HG02642 (cell line): Measurements from ENCODE around the gene SCRN1.
"Not testable (repeated sequence)": the region's sequence is repeated elsewhere in the genome, so short reads cannot be mapped to it uniquely, and the experiment has no call there.

Source experiments
- ATAC-seq: cut with Tn5 transposase; IDR thresholded peaks from one replicate; pipeline ENCODE4 v1.9.1; 2021; ENCODE audit warnings: mild to moderate bottlenecking; ENCODE audit not compliant: unreplicated experiment, poor library complexity

Gene SCRN1

DNA sequence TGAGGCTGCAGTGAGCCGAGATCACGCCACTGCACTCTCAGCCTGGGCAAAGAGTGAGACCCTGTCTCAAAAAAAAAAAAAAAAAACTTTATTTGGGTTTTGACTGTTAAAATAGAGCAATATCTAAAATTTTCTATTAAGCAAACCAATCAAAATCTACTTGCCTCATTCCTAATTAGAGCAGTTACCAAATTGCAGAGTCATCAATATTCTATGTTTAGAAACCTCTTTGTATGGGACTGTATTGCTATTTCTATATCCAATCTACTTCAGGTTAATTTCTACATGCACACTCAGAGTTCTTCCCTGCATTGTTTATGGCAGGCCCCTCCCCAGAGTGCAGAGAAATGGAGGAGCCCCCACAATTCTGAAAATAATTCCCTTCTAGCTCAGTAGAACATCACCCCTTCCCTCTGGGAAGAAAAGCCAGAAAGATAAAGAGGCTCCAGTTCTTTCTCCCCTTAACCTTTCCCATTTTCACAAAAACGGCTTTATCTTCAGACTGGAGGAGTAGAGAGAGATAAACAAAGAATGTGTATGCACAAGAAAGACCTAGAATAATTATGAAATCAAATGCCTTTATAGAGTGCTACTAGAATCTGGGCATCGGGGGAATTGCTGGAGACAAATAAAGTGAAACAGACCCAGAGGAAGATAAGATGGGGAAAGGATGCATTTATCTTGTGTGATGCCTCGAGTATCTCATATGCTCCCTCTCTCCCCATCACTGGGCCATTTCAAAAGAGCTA is 17.9 kb downstream of the SCRN1 start:
- no peak for ATAC-seq

DNA sequence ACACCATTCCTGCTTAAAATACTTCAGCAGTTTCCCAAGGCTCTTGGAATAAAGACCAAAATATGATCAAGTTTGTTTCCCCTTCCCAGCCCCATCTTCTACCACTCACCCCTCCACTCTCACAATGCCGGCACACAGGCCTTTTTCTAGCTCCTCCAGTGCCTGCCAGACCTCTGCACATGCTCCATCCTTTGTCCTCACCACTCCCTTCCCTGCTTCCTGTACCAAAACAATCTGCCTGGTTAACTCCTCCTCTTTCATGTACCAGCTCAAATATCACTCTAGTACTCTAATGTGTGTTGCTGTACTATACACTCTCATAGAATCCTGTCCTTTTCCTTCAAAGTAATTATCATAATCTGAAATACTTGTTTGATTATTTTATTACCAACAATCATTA is 19.4 kb downstream of the SCRN1 start:
- ATAC-seq = no peak

DNA sequence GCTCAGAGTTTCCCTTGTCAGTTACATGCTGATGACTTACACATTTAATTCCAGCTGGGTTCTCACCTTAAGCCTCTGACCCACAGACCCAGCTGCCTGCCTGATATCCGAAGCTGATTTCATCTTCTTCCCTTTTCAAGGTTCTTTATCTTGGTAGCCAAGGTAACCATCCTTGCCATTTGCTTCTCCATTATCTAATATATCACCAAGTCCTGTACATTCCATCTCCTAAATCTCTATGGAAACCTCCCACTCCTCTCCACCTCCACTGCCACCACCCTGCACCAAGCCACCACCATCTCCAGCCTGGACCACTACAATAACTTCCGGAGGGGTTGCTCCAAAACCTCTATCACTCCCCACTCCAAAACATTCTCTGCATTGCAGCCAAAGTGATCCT is 19.9 kb downstream of the SCRN1 start:
- no peak for ATAC-seq

DNA sequence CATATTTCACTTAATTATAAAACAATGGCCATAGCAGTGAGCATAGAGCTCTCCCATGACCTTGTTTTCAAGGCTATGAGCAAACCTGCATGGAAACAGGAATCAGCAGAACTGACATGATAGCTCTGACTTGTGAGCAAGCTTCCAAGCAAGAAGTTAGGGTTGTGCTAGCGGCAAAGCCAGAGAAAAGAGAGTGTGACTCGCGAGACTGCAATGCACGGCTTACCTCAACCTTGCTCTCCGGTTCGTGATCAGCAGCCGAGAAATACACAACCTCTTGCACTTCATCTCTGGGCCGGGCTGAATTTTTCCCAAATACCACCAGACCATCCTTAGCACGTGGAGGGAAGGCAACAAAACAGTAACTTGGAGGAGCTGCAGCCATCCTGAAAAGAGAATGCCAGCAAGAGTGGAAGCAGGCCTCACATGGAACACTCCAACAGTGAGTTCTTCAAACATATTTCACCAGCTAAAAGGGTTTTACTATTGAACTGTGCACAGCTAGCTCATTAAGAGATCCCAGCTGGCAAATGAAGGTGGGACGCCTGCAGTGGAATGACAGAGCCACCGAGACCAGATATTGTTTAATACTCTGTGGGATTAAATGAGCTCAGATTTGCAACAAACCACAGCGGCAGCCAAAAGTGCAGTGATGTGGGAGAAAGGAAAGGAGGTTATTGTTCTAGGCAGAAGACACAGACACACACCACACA is 20.8 kb downstream of the SCRN1 start:
- ATAC-seq = no peak

DNA sequence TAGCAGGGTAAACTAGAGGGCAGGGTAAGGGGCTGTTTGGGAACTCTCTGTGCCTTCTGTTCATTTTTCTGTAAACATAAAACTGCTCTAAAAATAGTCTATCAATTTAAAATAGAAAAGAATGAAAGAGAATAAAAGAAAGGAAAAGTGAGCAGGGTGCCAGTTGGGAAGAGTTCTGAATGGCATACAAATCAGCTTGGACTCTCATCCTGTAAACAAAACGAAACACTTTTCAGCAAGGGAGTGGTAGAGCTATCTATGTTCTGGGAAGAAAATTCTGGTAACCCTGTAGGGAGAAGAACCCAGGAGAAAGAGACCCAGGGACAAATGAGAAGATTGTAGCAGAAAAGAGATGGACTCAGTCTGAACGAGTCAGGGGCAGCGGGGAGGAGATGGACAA is 24.6 kb downstream of the SCRN1 start:
- ATAC-seq = no peak

DNA sequence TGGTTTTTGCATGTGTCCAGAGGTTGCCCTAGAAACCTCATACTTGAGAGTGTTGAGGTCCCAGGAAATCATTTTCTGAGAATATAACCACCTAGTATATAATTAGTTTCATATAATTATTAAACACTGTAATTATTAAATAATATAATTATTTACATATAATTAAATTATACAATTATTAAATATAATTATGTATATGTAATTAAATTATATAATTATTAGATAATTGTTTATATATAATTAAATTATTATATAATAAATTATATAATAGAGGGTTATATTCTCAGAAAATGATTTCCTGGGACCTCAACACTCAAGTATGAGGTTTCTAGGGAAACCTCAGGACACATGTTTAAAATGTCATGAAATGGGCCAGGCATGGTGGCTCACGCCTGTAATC is 27.6 kb downstream of the SCRN1 start:
- ATAC-seq = no peak

DNA sequence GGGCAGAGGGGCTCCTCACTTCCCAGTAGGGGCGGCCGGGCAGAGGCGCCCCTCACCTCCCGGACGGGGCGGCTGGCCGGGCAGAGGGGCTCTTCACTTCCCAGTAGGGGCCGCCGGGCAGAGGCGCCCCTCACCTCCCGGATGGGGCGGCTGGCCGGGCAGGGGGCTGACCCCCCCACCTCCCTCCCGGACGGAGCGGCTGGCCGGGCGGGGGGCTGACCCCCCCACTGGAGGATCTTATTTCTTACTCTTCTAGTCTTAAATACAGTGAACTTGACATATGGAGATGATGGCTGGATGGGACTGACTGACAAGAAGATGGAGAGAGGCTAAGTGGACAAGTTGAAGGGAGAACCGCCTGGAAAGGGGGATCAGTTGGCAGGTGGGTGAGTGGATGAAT is 28.0 kb downstream of the SCRN1 start:
- ATAC-seq = not testable (repeated sequence)

DNA sequence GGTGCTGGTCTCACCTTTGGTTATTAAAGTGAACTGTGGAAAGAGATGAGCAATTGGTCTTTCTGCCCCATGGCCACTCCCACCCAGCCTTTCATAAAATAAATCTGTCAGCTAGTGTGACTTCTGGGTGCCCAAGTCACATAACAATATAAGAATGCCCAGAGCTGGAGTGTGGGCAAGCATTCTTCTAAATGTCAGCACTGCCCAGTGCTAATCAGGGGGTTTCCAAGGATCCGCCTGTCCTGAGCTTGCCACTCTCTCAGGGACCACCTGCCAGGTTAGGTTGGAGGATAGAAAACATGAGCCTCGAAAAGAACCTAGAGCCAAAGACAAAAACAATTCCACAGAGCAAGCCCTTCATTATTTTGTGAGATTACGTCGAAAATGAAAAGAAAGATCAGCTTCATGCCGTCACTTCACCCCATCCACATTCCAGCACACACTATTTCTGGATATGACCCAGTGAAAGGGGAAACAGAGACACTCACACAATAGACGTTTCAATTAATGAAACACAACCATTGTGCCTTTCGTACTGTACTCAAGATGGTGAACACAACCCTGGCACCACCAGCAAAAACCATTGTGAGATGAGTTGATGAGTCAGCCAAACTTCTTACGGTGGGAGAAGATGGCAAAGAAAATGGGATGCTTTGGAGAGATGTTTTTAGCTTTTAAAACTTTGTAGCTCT is 30.8 kb downstream of the SCRN1 start:
- ATAC-seq = no peak

DNA sequence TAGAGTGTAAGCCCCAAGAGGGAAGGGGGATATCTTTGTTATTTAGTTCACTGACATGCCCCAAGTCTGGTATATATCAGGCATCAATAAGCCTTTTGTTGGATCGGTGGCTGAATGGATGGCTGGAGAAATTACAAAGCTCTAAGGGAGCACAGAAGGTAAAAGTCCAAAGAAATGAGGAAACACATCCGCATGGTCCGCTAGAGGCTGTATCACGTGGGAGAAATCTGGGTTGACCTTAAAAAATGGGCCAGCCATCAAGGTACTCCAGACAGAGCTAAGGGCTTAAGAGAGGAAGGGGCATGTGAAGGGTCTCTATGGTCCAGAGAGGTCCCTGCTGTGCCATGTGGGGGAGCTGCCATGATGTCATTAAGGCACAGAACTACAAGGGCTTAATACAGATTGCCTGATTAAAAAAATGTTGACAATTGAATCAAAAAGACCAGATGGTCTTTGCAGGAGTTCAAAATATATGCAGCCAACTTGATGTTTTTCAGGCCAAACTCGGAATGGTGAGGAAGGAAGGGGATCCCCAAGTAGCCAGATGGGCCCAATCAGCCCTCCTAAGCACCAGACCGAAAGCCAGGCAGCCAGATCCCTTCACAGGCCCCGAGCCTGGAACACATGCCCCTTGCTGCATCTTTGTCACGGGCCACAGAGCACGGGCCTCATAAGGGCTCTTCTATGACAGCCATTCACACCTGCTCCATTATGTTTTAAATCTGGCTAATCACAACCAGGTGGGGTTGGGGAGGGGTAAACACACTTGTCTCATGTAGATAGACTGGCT is 31.9 kb downstream of the SCRN1 start:
- no peak for ATAC-seq

DNA sequence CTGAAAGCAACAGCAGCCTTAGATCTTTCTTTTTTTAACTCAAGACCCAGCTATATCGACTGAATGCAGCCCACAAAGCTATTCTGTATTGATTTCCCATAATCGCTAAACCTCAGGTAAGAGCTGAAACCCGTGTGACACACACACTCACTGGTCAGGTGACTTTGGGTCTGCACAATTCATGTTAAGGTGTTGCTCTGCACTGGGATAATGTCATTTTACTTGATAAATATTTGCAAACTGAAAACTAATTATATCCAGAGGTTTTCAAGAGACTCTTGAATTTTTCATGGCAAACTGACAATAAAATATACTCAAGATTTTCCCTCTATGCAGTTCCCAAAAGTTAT is 33.1 kb downstream of the SCRN1 start:
- peak; percentile 17 for ATAC-seq

DNA sequence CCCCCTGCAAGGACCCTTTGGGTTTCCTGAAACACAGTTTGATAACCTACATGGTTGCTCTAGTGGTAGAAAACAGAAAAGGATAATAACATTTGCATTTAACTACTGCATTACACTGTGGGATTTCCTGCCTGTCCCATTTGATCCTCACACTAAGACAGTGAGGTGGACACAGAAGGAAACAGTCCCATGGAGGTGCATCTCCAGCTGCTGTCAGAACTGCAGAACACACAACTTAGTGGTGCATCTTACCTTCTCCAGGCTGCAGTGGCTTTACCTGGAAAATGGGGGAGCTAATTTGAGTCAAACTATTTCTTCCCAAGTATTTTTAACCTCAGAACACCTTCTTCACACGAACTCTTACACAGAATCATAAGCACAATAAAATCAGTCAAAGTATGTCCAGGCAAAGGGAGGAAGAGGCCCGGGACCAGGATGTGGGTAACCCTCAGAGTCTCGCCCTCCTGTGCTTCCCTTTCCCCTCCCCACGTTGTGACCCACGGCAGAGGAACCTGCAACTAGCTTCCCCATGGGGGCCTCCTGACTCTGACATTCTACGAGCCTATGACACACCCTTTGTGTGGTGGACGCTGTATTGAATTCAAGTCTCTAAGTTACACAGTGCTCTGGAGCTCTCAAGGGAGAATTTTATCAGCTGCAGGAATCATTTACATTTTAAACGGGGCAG is 33.7 kb downstream of the SCRN1 start:
- peak; percentile 74 for ATAC-seq

DNA sequence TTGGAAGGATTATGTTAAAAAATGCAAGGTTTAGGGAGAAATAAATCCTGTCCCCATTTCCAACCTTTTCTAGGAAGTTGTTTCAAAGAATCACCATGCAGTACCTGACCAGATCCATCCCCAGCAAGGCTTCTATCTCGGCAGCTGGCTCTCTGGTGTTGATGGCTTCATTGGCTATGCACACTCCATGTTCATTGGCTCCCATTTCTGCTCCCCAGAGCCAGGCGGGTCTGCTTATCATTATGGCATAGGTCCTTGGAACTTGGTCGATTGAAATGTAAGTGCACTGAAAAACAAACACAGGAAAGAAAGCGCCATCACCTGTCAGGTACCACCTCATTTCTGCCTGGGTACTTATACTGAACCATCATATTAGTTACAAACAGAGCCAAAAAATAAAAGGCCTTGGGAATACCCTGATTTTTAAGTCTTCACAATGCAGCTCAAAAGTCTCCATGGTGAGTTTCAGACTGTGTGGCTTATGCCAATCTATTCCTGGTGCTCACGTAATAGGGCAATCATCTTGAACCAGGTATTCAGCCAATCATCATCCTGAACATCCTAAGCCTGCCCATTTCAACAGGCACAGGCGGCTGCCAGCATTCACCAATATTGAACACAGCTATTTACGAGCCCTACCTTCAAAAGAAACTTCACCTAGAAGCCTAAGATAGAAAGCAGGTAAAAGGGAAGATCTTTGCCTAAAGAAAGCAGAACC is 34.4 kb downstream of the SCRN1 start:
- no peak for ATAC-seq

DNA sequence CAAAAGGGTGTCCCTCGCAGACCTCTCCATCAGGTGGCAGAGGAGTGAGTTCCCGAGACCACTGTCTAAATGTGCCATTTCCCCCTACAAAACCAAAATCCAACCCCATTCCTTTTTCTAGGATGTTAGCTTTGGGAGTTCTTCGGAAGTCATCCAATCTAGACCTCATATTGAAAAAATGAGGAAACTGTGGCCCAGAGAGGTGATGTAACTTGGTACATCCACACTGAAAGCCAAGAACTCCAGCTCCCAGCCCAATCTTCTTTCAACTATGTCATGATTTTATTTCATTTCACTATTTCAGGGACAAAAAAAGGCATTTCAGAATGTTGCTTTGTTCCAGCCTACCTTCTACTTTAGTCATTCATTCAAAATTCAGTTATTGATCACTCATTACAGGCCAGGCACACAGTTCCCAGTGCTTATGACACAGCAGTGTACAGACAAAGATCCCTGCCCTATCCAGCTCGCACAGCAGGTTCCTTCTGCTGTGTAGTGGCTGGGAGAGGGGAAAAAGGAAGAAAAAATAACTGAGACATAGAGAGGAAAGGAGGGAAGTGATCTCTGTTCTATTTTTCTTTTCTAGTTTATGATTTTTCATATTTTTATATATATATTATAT is 35.8 kb downstream of the SCRN1 start:
- no peak for ATAC-seq

DNA sequence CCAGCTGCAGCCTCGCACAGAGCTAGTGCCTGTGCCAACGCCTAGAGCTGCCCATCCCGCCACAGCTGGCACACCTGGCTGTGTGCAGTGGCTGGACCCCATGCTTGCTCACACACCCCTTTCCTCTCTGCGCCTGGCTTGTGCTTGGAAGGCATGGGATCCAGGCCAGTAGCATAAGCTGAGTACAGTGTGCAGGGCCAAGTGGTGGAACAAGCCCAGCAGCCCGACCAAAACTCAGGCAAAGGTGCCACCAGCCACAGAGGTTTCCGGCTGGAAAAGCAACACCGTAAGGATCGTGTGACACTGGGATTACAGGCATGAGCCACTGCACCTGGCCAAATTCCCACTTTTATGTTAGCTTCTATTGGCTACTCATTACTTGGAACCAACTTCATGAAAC is 38.4 kb downstream of the SCRN1 start:
- ATAC-seq = no peak

DNA sequence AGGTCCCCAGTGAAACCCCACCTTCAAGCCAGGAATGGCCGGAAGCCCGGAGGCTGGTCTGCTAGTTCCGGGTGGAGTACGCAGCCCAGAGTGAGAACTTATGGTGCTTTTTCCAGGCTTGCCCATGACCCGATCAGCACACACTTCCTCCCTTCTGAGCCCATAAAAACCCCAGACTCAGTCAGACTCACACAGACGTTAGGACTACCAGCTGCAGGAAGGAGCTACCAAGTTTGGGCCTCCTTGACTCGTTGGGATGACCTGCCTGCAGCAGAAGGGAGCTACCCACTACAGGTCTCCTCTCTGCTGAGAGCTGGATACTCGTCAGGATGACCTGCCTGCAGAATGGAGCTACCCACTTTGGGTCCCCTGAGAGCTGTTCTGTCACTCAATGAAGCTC is 39.1 kb downstream of the SCRN1 start:
- no peak for ATAC-seq

DNA sequence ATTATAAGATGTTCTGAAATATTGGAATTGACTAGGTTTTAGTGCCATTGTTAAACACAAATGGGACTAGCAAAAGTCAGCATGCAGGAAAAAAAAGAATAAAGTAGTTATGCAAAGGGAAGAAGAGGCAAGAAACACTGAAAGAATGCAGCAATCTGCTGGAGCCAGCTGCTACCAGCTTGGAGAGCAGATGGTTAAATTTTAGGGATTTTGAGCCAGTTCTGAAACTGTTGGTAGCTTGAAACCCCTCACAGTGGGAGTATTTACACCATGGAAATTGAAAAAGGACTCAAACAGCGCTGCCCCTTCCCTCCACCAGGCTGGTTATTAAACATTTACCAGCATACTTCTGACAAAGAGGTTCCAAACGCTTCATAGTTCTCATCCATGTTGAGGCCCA is 41.0 kb downstream of the SCRN1 start:
- no peak for ATAC-seq

DNA sequence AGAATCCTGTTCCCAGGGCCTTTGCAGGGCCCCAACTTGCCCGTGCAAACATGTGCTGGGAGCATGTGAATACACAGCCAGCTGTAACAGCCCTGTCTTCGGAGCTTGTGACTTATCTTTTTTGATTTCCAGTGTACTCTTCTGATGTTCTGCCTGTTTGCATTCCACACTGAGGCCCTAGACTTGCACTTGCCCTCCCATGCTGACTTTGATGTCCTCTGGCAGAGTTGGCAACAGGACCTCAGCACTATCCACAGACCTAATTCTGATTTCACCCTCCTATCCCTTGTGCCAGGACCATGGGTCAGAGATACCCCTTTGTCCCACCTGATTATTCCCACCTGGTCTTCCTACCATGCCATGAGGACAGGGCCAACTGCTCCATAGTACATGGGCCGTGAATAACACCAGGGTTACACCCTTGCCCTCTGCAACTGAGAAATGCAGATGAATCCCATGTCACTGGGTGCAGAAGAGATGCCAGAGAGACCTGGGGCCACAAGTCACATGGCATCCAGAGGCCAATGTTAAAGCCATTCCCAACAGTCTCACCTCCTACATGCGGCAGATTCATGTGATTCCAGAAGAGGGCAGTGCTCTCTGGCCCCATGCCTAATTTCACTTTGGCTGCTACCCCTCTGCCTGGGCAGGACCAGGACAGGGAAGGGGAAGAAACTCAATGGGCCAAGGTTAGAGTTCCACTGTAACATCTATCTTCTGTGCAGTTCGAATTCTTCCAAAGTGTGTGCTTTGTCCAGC is 43.0 kb downstream of the SCRN1 start:
- ATAC-seq = no peak

DNA sequence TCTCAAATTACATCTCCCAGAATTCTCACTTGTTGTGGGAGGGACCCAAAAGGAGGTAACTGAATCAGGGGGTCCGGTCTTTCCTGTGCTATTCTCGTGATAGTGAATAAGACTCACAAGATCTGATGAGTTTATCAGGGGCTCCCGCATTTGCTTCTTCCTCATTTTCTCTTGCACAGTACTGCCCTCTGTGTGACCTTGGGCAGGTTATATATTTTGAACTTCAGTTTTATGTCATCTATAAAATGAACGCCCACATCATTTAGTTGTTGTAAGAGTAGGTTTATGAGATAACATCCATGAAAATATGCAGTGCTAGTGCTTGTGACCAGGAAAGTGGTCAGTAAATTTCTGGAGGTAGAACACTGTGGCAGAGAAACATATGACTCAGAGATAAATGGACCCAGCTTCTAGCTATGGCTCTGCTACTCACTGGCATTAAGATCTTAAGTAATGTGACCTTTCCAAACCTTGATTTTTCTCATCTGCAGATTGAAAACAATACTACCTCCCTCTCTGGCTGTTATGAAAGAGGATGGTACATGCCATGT is 44.3 kb downstream of the SCRN1 start:
- ATAC-seq = no peak
